PFSK-1 (cell line): ENCODE measurements around the gene TRAPPC6A. TPM values are rescaled to one million over a fixed set of nuclear protein-coding genes. Genes with fewer than 3 reads are reported as not detected.

Source experiments
- FOXP2 ChIP-seq: optimal IDR thresholded peaks from 2 replicates; pipeline ENCODE3; 2011; ENCODE audit warnings: borderline replicate concordance, control low read depth, inconsistent platforms; ENCODE audit not compliant: insufficient read depth; ENCODE audit errors: extremely low read length, extremely low read depth
- POLR2AphosphoS5 ChIP-seq: IDR thresholded peaks from 2 replicates; pipeline ENCODE4 v1.6.1; 2012; ENCODE audit warnings: low read depth, mild to moderate bottlenecking, control low read depth, low read length, moderate library complexity
- REST ChIP-seq, 2 experiments: IDR thresholded peaks; 2 replicates each; pipeline versions ENCODE4 v1.6.1 to v1.8.0; 2011 to 2012; ENCODE audit warnings: low read depth in 2 of 2, low read length in 2 of 2, control low read depth in 1 of 2, inconsistent platforms in 1 of 2, mild to moderate bottlenecking in 1 of 2, moderate library complexity in 1 of 2; ENCODE audit not compliant: insufficient read depth in 1 of 2
- SIN3A ChIP-seq: IDR thresholded peaks from 2 replicates; pipeline ENCODE4 v1.6.1; 2012; ENCODE audit warnings: mild to moderate bottlenecking, low read length, moderate library complexity, borderline replicate concordance; ENCODE audit not compliant: insufficient read depth
- TAF1 ChIP-seq: IDR thresholded peaks from 2 replicates; pipeline ENCODE4 v1.6.1; 2012; ENCODE audit warnings: low read length, control low read depth, borderline replicate concordance; ENCODE audit not compliant: insufficient read depth
- polyA plus RNA-seq: library from polyadenylated mRNA; unstranded; fragments of >200 nt; gene quantifications from one replicate; pipeline ENCODE4 v1.2.1, GENCODE V29; 2012; ENCODE audit warnings: low read depth, missing spikeins; ENCODE audit not compliant: insufficient read length

Gene TRAPPC6A
- polyA plus RNA-seq: 28.5 TPM

GRCh38 chr19:45177817-45178261, at the start of gene TRAPPC6A:
TSS of gene TRAPPC6A (minus strand) at chr19:45178237. CDS start at chr19:45178218, 19 bp downstream.
- TF ChIP-seq TAF1 (peak; percentile 36; the same call in 1 of the 2 replicates), FOXP2 (no peak)

GRCh38 chr19:45224645-45225044, 46.6 kb upstream of the TRAPPC6A start:
- TF ChIP-seq SIN3A: no peak

- TF ChIP-seq FOXP2: no peak
- no peak for TF ChIP-seq TAF1
- TF ChIP-seq REST (IDR thresholded peaks at IDR 0.05; ENCODE audit: insufficient read depth in 1 of 2, low read depth in 2 of 2, low read length in 2 of 2): no peak
- TF ChIP-seq POLR2AphosphoS5: no peak
- TF ChIP-seq SIN3A: no peak
These were observed 45.8 kb upstream of the TRAPPC6A start for GRCh38 chr19:45223879-45224278.

GRCh38 chr19:45222724-45223123, 44.7 kb upstream of the TRAPPC6A start:
- TF ChIP-seq SIN3A: no peak

GRCh38 chr19:45218911-45219743, 41.1 kb upstream of the TRAPPC6A start:
- TF ChIP-seq SIN3A: no peak
- TF ChIP-seq REST (IDR thresholded peaks at IDR 0.05; ENCODE audit: insufficient read depth in 1 of 2, low read depth in 2 of 2, low read length in 2 of 2): no peak

- TF ChIP-seq FOXP2: no peak
- no peak for TF ChIP-seq POLR2AphosphoS5
- TF ChIP-seq SIN3A: no peak
- TF ChIP-seq REST (IDR thresholded peaks at IDR 0.05; ENCODE audit: insufficient read depth in 1 of 2, low read depth in 2 of 2, low read length in 2 of 2): no peak
- no peak for TF ChIP-seq TAF1
These were observed 40.4 kb upstream of the TRAPPC6A start for GRCh38 chr19:45218426-45218825.

GRCh38 chr19:45217957-45218334, 39.9 kb upstream of the TRAPPC6A start:
- no peak for TF ChIP-seq POLR2AphosphoS5
- no peak for TF ChIP-seq REST (IDR thresholded peaks at IDR 0.05; ENCODE audit: insufficient read depth in 1 of 2, low read depth in 2 of 2, low read length in 2 of 2)
- no peak for TF ChIP-seq TAF1
- no peak for TF ChIP-seq SIN3A
- no peak for TF ChIP-seq FOXP2
